NCI-H2171 treated with DMSO at 0.1 percent for 48 hours (cell line): ENCODE measurements around the gene DGKB.

ENCODE experiments used
- DNase-seq: peaks from one replicate; lab custom pipeline; 2025; lab: John Stamatoyannopoulos, UW

DGKB gene

GRCh38 chr7:14821757-14822480 lies 80.6 kb downstream of the DGKB start:
- no peak for DNase-seq

- no peak for DNase-seq
Measured at GRCh38 chr7:14818871-14819270, 83.7 kb downstream of the DGKB start.

GRCh38 chr7:14817829-14818614 lies 84.5 kb downstream of the DGKB start:
- DNase-seq: no peak

- DNase-seq: no peak
Measured at GRCh38 chr7:14807507-14807906, 95.0 kb downstream of the DGKB start.

- DNase-seq: no peak
Measured at GRCh38 chr7:14806891-14807290, 95.7 kb downstream of the DGKB start.

GRCh38 chr7:14805105-14805719 lies 97.3 kb downstream of the DGKB start:
- no peak for DNase-seq

- DNase-seq: no peak
Measured at GRCh38 chr7:14800664-14801063, 101.9 kb downstream of the DGKB start.

GRCh38 chr7:14793151-14793550 lies 109.4 kb downstream of the DGKB start:
- no peak for DNase-seq

GRCh38 chr7:14787551-14787950 lies 115.0 kb downstream of the DGKB start:
- DNase-seq: no peak

GRCh38 chr7:14786314-14786895 lies 116.1 kb downstream of the DGKB start:
- DNase-seq: no peak

GRCh38 chr7:14777806-14778205 lies 124.7 kb downstream of the DGKB start:
- DNase-seq: no peak

- DNase-seq: no peak
Measured at GRCh38 chr7:14776266-14776665, 126.3 kb downstream of the DGKB start.

GRCh38 chr7:14773729-14774271 lies 128.8 kb downstream of the DGKB start:
- DNase-seq: no peak

GRCh38 chr7:14770614-14771013 lies 131.9 kb downstream of the DGKB start:
- no peak for DNase-seq

- DNase-seq: no peak
Measured at GRCh38 chr7:14769261-14769660, 133.3 kb downstream of the DGKB start.

- DNase-seq: no peak
Measured at GRCh38 chr7:14767716-14768425, 134.7 kb downstream of the DGKB start.

- DNase-seq: no peak
Measured at GRCh38 chr7:14766747-14767146, 135.8 kb downstream of the DGKB start.

GRCh38 chr7:14765731-14766130 lies 136.8 kb downstream of the DGKB start:
- no peak for DNase-seq

GRCh38 chr7:14762561-14762960 lies 140.0 kb downstream of the DGKB start:
- no peak for DNase-seq

GRCh38 chr7:14761510-14762296 lies 140.8 kb downstream of the DGKB start:
- DNase-seq: peak; percentile 93
